ENCODE measurements around the gene RNF8.
"Not testable (repeated sequence)": the region's sequence is repeated elsewhere in the genome, so short reads cannot be mapped to it uniquely, and the experiment has no call there.

The RNF8 gene

DNA sequence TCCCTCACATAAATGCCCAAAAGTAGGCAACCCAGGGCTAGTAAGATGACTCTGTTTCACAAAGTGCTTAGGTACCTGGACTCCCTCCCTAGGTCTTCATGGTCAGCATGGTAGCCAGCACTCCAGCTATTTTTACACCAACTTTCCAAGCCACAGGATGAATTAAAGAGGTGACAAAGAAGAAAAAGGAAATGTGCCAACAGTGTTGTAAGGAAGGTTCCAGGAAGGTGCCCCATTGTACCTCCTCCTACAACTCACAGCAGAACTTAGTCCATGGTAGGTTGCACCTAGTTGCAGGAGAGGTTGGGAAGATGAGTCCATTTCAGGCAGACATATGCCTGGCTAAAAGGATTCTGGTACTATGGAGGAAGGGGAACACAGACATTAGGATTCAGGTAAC lies 19.7 kb upstream of the RNF8 start:
- TF ChIP-seq SNAI2 (CRISPR knock-in tag; IDR thresholded peaks at IDR 0.05) (no peak), TOX (CRISPR knock-in tag; IDR thresholded peaks at IDR 0.05; ENCODE audit: borderline replicate concordance) (no peak), ZNF70 (CRISPR knock-in tag; IDR thresholded peaks at IDR 0.05) (no peak), GLIS3 (CRISPR knock-in tag; IDR thresholded peaks at IDR 0.05) (no peak), ISL1 (CRISPR knock-in tag; IDR thresholded peaks at IDR 0.05) (no peak), ARNTL (CRISPR knock-in tag; IDR thresholded peaks at IDR 0.05; ENCODE audit: borderline replicate concordance, low read depth) (no peak), CSDC2 (CRISPR knock-in tag; IDR thresholded peaks at IDR 0.05) (no peak), RARB (CRISPR knock-in tag; IDR thresholded peaks at IDR 0.05) (no peak), ZNF8 (CRISPR knock-in tag; IDR thresholded peaks at IDR 0.05) (no peak), ZNF565 (CRISPR knock-in tag; conservative IDR thresholded peaks at IDR 0.05; ENCODE audit: low read depth) (no peak), ZC3H10 (CRISPR knock-in tag; IDR thresholded peaks at IDR 0.05) (no peak), TCF4 (CRISPR knock-in tag; IDR thresholded peaks at IDR 0.05; ENCODE audit: borderline replicate concordance) (no peak), OSR1 (CRISPR knock-in tag; IDR thresholded peaks at IDR 0.05) (no peak), ESRRG (CRISPR knock-in tag; IDR thresholded peaks at IDR 0.05) (no peak), BACH2 (CRISPR knock-in tag; IDR thresholded peaks at IDR 0.05; ENCODE audit: borderline replicate concordance) (no peak)
- TF ChIP-seq, protein P1, sequence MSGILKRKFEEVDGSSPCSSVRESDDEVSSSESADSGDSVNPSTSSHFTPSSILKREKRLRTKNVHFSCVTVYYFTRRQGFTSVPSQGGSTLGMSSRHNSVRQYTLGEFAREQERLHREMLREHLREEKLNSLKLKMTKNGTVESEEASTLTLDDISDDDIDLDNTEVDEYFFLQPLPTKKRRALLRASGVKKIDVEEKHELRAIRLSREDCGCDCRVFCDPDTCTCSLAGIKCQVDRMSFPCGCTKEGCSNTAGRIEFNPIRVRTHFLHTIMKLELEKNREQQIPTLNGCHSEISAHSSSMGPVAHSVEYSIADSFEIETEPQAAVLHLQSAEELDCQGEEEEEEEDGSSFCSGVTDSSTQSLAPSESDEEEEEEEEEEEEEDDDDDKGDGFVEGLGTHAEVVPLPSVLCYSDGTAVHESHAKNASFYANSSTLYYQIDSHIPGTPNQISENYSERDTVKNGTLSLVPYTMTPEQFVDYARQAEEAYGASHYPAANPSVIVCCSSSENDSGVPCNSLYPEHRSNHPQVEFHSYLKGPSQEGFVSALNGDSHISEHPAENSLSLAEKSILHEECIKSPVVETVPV (CRISPR knock-in tag; IDR thresholded peaks at IDR 0.05): no peak
- TF ChIP-seq, protein P2, sequence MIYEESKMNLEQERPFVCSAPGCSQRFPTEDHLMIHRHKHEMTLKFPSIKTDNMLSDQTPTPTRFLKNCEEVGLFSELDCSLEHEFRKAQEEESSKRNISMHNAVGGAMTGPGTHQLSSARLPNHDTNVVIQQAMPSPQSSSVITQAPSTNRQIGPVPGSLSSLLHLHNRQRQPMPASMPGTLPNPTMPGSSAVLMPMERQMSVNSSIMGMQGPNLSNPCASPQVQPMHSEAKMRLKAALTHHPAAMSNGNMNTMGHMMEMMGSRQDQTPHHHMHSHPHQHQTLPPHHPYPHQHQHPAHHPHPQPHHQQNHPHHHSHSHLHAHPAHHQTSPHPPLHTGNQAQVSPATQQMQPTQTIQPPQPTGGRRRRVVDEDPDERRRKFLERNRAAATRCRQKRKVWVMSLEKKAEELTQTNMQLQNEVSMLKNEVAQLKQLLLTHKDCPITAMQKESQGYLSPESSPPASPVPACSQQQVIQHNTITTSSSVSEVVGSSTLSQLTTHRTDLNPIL (CRISPR knock-in tag; IDR thresholded peaks at IDR 0.05; ENCODE audit: low read depth): no peak
- TF ChIP-seq, protein P3, sequence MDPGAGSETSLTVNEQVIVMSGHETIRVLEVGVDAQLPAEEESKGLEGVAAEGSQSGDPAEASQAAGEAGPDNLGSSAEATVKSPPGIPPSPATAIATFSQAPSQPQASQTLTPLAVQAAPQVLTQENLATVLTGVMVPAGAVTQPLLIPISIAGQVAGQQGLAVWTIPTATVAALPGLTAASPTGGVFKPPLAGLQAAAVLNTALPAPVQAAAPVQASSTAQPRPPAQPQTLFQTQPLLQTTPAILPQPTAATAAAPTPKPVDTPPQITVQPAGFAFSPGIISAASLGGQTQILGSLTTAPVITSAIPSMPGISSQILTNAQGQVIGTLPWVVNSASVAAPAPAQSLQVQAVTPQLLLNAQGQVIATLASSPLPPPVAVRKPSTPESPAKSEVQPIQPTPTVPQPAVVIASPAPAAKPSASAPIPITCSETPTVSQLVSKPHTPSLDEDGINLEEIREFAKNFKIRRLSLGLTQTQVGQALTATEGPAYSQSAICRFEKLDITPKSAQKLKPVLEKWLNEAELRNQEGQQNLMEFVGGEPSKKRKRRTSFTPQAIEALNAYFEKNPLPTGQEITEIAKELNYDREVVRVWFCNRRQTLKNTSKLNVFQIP (CRISPR knock-in tag; IDR thresholded peaks at IDR 0.05; ENCODE audit: borderline replicate concordance, low read depth): no peak
- TF ChIP-seq, protein P4, sequence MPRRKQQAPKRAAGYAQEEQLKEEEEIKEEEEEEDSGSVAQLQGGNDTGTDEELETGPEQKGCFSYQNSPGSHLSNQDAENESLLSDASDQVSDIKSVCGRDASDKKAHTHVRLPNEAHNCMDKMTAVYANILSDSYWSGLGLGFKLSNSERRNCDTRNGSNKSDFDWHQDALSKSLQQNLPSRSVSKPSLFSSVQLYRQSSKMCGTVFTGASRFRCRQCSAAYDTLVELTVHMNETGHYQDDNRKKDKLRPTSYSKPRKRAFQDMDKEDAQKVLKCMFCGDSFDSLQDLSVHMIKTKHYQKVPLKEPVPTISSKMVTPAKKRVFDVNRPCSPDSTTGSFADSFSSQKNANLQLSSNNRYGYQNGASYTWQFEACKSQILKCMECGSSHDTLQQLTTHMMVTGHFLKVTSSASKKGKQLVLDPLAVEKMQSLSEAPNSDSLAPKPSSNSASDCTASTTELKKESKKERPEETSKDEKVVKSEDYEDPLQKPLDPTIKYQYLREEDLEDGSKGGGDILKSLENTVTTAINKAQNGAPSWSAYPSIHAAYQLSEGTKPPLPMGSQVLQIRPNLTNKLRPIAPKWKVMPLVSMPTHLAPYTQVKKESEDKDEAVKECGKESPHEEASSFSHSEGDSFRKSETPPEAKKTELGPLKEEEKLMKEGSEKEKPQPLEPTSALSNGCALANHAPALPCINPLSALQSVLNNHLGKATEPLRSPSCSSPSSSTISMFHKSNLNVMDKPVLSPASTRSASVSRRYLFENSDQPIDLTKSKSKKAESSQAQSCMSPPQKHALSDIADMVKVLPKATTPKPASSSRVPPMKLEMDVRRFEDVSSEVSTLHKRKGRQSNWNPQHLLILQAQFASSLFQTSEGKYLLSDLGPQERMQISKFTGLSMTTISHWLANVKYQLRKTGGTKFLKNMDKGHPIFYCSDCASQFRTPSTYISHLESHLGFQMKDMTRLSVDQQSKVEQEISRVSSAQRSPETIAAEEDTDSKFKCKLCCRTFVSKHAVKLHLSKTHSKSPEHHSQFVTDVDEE (CRISPR knock-in tag; IDR thresholded peaks at IDR 0.05): no peak
- ATAC-seq: no peak

DNA sequence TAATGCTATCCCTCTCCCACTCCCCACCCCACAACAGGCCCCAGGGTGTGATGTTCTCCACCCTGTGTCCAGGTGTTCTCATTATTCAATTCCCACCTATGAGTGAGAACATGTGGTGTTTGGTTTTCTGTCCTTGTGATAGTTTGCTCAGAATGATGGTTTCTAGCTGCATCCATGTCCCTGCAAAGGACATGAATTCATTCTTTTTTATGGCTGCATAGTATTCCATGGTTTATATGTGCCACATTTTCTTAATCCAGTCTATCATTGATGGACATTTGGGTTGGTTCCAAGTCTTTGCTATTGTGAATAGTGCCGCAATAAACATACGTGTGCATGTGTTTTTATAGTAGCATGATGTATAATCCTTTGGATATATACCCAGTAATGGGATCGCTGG lies 15.5 kb upstream of the RNF8 start:
- not testable (repeated sequence) for ATAC-seq

DNA sequence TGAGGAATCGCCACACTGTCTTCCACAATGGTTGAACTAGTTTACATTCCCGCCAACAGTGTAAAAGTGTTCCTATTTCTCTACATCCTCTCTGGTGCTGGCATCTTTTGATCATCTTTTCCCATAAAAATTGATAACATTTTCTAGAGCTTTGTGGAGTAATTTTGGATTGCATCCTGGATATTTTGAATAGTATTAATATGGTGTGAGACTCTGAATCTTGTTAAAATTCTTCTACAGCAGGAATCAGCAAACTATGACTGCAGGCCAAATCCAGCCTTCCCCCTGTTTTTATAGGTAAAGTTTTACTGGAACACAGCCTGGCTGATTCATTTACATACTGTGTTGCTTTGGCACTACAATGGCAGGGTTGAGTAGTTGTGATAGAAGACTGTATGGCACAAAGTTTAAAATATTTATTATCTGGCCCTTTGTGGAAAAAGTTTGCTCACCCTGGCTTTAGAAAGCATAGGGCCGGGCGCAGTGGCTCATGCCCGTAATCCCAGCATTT lies 15.0 kb upstream of the RNF8 start:
- ATAC-seq: no peak

More for the DNA sequence above, 15.0 kb upstream of the RNF8 start:
- TF ChIP-seq ARNTL (CRISPR knock-in tag; IDR thresholded peaks at IDR 0.05; ENCODE audit: borderline replicate concordance, low read depth) (no peak), TOX (CRISPR knock-in tag; IDR thresholded peaks at IDR 0.05; ENCODE audit: borderline replicate concordance) (no peak), ESRRG (CRISPR knock-in tag; IDR thresholded peaks at IDR 0.05) (no peak), TCF4 (CRISPR knock-in tag; IDR thresholded peaks at IDR 0.05; ENCODE audit: borderline replicate concordance) (no peak)
- TF ChIP-seq, protein P5, sequence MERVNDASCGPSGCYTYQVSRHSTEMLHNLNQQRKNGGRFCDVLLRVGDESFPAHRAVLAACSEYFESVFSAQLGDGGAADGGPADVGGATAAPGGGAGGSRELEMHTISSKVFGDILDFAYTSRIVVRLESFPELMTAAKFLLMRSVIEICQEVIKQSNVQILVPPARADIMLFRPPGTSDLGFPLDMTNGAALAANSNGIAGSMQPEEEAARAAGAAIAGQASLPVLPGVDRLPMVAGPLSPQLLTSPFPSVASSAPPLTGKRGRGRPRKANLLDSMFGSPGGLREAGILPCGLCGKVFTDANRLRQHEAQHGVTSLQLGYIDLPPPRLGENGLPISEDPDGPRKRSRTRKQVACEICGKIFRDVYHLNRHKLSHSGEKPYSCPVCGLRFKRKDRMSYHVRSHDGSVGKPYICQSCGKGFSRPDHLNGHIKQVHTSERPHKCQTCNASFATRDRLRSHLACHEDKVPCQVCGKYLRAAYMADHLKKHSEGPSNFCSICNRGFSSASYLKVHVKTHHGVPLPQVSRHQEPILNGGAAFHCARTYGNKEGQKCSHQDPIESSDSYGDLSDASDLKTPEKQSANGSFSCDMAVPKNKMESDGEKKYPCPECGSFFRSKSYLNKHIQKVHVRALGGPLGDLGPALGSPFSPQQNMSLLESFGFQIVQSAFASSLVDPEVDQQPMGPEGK (CRISPR knock-in tag; IDR thresholded peaks at IDR 0.05; ENCODE audit: borderline replicate concordance): no peak
- TF ChIP-seq, protein P3 (CRISPR knock-in tag; IDR thresholded peaks at IDR 0.05; ENCODE audit: borderline replicate concordance, low read depth): no peak
- TF ChIP-seq, protein P4 (CRISPR knock-in tag; IDR thresholded peaks at IDR 0.05): no peak
